HG02884 (cell line): ENCODE measurements around the gene KLHDC9.

ENCODE experiments used
- ATAC-seq: cut with Tn5 transposase; IDR thresholded peaks from one replicate; pipeline ENCODE4 v1.9.1; 2021; ENCODE audit warnings: mild to moderate bottlenecking, moderate library complexity; ENCODE audit not compliant: unreplicated experiment

Gene KLHDC9

DNA sequence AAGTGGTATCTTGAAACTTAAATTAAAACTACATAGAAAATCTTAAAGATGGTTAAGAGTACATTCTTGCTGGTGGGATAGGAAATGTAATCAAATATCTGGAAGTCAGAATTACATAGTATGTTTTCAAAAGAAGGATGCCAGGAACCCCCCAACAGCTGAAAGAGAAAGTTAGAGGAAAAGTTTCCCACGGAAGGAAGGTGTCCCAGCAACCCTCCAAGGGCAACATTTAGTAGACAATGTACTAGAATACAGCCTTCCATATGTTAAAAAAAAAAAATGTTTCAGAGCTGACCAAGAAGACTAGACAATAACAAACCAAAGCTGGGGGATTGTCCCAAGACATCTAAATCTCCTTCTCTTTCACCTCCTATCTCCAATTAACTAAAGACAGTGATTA is 32.1 kb downstream of the KLHDC9 start:
- no peak for ATAC-seq

GRCh38 chr1:161131523-161132409 is 33.6 kb downstream of the KLHDC9 start:
- ATAC-seq, result no peak

DNA sequence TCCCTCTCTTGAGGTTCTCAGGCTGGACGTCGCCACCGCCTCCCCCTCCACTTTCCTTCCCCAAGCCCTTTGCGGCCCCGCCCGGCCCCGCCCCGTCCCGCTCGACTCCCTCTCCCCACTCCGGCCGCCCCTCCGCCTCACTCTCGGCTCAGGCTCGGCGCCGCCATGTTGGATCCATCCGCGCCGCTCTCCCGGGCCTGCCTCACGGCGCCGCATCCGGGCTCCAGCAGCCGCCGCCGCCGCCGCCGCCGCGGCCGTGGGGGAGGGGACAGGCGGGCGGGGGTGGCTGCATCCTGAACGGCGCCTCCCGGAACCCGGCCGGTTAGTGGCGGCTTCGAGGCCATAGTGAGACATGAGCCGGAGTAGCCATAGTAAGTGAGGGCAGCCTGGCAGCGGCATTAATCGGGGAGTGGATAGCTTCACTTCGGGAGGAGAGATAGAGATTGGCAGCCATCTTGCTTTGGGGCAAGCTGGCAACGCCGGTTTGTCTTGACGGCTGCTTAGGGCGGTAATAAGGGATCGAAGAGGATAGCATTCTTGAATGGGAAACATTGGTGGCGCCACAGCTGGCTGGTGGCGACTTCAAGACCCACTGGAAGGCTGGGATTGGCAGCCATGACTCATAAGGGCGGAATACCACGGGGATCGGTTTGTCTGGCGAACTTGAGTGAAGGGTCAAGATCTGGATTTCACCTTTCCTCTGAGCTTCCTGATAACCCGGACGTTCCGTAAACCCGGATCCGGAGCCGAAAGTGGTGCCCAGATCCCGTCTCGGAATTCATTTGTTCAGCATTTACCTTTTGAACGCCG is 34.5 kb downstream of the KLHDC9 start, which contains the start of gene DEDD:
TSS of gene DEDD (minus strand) at position 258 of the 810 bp plus-strand sequence. CDS start 8,205 bp downstream, outside the sequence.
- ATAC-seq, result peak; percentile 92

- peak; percentile 9 for ATAC-seq
Observed at GRCh38 chr1:161133220-161133740, 35.1 kb downstream of the KLHDC9 start.

- ATAC-seq, result no peak
Observed at GRCh38 chr1:161137881-161138280, 39.7 kb downstream of the KLHDC9 start.

DNA sequence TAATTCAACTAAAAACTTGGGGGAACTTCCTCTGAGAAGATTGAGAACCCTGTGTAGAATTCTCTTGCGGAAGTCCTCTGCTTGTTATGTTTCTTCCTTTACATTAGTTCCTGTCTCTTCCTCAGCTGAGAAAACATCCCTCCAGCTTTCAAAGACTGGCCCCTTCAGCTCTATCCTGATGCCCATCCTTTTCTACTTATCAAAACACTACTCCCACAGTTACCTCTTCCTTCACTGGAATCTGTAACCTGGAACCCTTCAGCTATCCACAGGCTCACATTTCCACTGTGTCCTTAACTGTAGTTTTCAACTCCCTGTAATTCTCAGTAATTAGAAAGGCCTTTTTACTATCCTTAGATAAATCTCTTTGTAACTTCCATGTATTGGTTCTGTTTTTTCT is 40.3 kb downstream of the KLHDC9 start:
- no peak for ATAC-seq

- no peak for ATAC-seq
Observed at GRCh38 chr1:161139766-161140165, 41.6 kb downstream of the KLHDC9 start.

GRCh38 chr1:161140755-161141400 is 42.7 kb downstream of the KLHDC9 start:
- ATAC-seq, result no peak

- no peak for ATAC-seq
Observed at GRCh38 chr1:161145832-161146231, 47.7 kb downstream of the KLHDC9 start.
